ENCODE measurements around the gene SLC33A1. TPM values are rescaled to one million over a fixed set of nuclear protein-coding genes. Genes with fewer than 3 reads are reported as not detected.
"Not testable (repeated sequence)": the region's sequence is repeated elsewhere in the genome, so short reads cannot be mapped to it uniquely, and the experiment has no call there.

SLC33A1 gene
- total and polyA plus RNA-seq, 4 donors, result 13.8 to 75.2 (median 27.0) TPM

GRCh38 chr3:155835341-155836071 lies 18.7 kb downstream of the SLC33A1 start:
- no peaks in the 10 kb centered on the region for H3K4me1 ChIP-seq (ENCODE audit: control insufficient read depth in 4 of 4, insufficient read depth in 4 of 4, low read length in 3 of 4)
- TF ChIP-seq JUND (IDR thresholded peaks at IDR 0.05) (no peak), CTCF (IDR thresholded peaks at IDR 0.05; ENCODE audit: low read depth, low read length, missing input control) (no peak), RAD21 (IDR thresholded peaks at IDR 0.05) (no peak), SP1 (IDR thresholded peaks at IDR 0.05) (no peak), FOXA1 (IDR thresholded peaks at IDR 0.05) (no peak), EGR1 (IDR thresholded peaks at IDR 0.05; ENCODE audit: low read depth in 2 of 2) (no peak), HNF4A (conservative IDR thresholded peaks at IDR 0.05) (no peak), ZBTB33 (IDR thresholded peaks at IDR 0.05) (no peak), REST (IDR thresholded peaks at IDR 0.05) (no peak), YY1 (IDR thresholded peaks at IDR 0.05) (no peak), NR2F2 (IDR thresholded peaks at IDR 0.05) (no peak), FOXA2 (IDR thresholded peaks at IDR 0.05) (no peak)
- H3K36me3 ChIP-seq (ENCODE audit: control insufficient read depth in 4 of 4, insufficient read depth in 3 of 4, low read depth in 1 of 4, low read length in 3 of 4), result peaks cover 3 to 12% (median 9%) of the 10 kb centered on the region in 4 donors
- WGBS, result 92% methylated on average over 9 of the region's 9 CpGs
- DNase-seq (ENCODE audit: low spot score), result no peak
- H3K27ac ChIP-seq (ENCODE audit: low read depth in 1 of 2, low read length in 2 of 2), result no peak overlapping the region
- no peak overlapping the region for H3K9ac ChIP-seq (ENCODE audit: low read depth in 1 of 2, low read length in 2 of 2)
- H3K4me3 ChIP-seq (ENCODE audit: low read depth in 1 of 3, low read length in 3 of 3), result no peak overlapping the region
- H3K27me3 ChIP-seq (ENCODE audit: control insufficient read depth in 4 of 4, insufficient read depth in 4 of 4, low read length in 3 of 4), result no peaks in the 10 kb centered on the region
- H3K9me3 ChIP-seq (ENCODE audit: control insufficient read depth in 4 of 4, low read length in 3 of 4), result no peaks in the 10 kb centered on the region

- not testable (repeated sequence) for H3K27me3 ChIP-seq (ENCODE audit: control insufficient read depth in 4 of 4, insufficient read depth in 4 of 4, low read length in 3 of 4); H3K9me3 ChIP-seq (ENCODE audit: control insufficient read depth in 4 of 4, low read length in 3 of 4); H3K4me1 ChIP-seq (ENCODE audit: control insufficient read depth in 4 of 4, insufficient read depth in 4 of 4, low read length in 3 of 4); H3K4me3 ChIP-seq (ENCODE audit: low read depth in 1 of 3, low read length in 3 of 3); H3K27ac ChIP-seq (ENCODE audit: low read depth in 1 of 2, low read length in 2 of 2); H3K9ac ChIP-seq (ENCODE audit: low read depth in 1 of 2, low read length in 2 of 2); DNase-seq (ENCODE audit: low spot score)
- H3K36me3 ChIP-seq (ENCODE audit: control insufficient read depth in 4 of 4, insufficient read depth in 3 of 4, low read depth in 1 of 4, low read length in 3 of 4), result peaks cover 8 to 20% (median 17%) of the 10 kb centered on the region in 4 donors
- 98% methylated on average over 13 of the region's 13 CpGs for WGBS
These were observed 25.6 kb downstream of the SLC33A1 start for GRCh38 chr3:155828490-155829098.
